Gastrocnemius medialis (tissue), 4 donors: ENCODE data around the gene VSNL1. TPM values are rescaled to one million over a fixed set of nuclear protein-coding genes. Genes with fewer than 3 reads are reported as not detected.

Source experiments
- ATAC-seq, 2 donors: fragments of 150-250 bp; one replicate each; pipeline ENCODE4 v1.9.1; 2016
- DNase-seq, 2 donors: peaks; one replicate each; pipeline ENCODE4 v3.0.0-alpha.2; 2019
- H3K27ac ChIP-seq, 4 donors: fragments of 200-600 bp; sonication (generic); 1 replicate in 1 of 4; 2 replicates in 3 of 4; pipeline ENCODE4 v1.5.1; 2016 to 2018; ENCODE audit warnings: mild to moderate bottlenecking in 2 of 4, moderate library complexity in 1 of 4
- H3K27me3 ChIP-seq, 3 donors: fragments of 200-600 bp; sonication (generic) in 2 of 3; 1 replicate in 1 of 3; 2 replicates in 2 of 3; pipeline versions ENCODE4 v1.5.1 to v1.6.0; 2016 to 2019; ENCODE audit warnings: mild to moderate bottlenecking in 1 of 3, moderate library complexity in 1 of 3
- H3K36me3 ChIP-seq, 2 donors: fragments of 200-600 bp; sonication (generic) in 1 of 2; one replicate each; pipeline ENCODE4 v1.5.1; 2017 to 2018
- H3K4me1 ChIP-seq, 2 donors: fragments of 200-600 bp; sonication (generic) in 1 of 2; one replicate each; pipeline ENCODE4 v1.5.1; 2016 to 2017; ENCODE audit warnings: mild to moderate bottlenecking in 2 of 2
- H3K4me3 ChIP-seq, 4 donors: fragments of 200-600 bp; sonication (generic) in 3 of 4; 1 replicate in 1 of 4; 2 replicates in 3 of 4; pipeline ENCODE4 v1.5.1; 2016 to 2019; ENCODE audit warnings: mild to moderate bottlenecking in 2 of 4
- H3K9me3 ChIP-seq, 3 donors: fragments of 200-600 bp; sonication (generic) in 2 of 3; 1 replicate in 1 of 3; 2 replicates in 2 of 3; pipeline ENCODE4 v1.5.1; 2016 to 2019
- POLR2A ChIP-seq, 2 donors: fragments of 450-650 bp; IDR thresholded peaks; one replicate each; pipeline ENCODE4 v1.6.1; 2017; ENCODE audit warnings: antibody characterized with exemption in 2 of 2, mild to moderate bottlenecking in 2 of 2, moderate library complexity in 2 of 2
- in situ Hi-C, 4 donors: fragments of 200-750 bp; cut with MboI; loops; one replicate each; pipeline versions ENCODE4 v1.15.0 to v1.8.0; 2017; ENCODE audit warnings: low sequenced_read_pairs in 4 of 4
- intact Hi-C: fragments of 100-400 bp; cut with DNase I; formaldehyde crosslinking; loops from one replicate; pipeline ENCODE4 v1.15.1; 2023; ENCODE audit warnings: low total_unique reads
- total RNA-seq, 4 donors: library from RNA; depleted of rRNA; stranded (reverse); fragments of >200 nt; gene quantifications; one replicate each; pipeline versions ENCODE4 v1.1.0 to v1.2.3, GENCODE V29; 2016
- TF ChIP-seq, protein P1 (sequence below), 5 experiments: fragments of 450-650 bp in 3 of 5; fragments of 200-600 bp in 2 of 5; sonication (generic) in 2 of 5; IDR thresholded peaks in 4 of 5; conservative IDR thresholded peaks in 1 of 5; 1 replicate in 4 of 5; 2 replicates in 1 of 5; pipeline ENCODE4 v1.5.1; 2016 to 2019; ENCODE audit warnings: antibody characterized with exemption in 5 of 5, mild to moderate bottlenecking in 3 of 5, moderate library complexity in 3 of 5

The VSNL1 gene
- total RNA-seq, 4 donors from 2014 or later = not detected

DNA sequence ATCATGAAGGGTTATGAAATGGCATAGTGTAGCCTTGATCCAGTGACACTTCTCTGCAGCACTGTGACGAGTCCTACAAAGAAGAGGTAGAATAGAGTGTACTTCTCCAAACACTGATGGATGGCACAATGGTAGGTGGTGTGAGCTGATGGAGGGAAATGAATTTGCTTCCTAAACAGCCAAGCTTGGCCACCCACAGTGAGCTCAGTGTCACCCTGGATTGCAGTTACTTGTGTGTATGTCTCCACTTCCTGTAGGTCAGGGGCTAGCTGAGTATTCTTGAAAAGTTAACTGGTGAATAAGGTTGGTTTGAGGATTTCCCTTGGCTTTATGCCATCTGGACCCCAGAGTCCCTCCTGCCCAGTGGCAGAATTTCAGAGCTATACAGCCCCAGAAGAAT, 75.9 kb downstream of the VSNL1 start:
- TF ChIP-seq, protein P1, sequence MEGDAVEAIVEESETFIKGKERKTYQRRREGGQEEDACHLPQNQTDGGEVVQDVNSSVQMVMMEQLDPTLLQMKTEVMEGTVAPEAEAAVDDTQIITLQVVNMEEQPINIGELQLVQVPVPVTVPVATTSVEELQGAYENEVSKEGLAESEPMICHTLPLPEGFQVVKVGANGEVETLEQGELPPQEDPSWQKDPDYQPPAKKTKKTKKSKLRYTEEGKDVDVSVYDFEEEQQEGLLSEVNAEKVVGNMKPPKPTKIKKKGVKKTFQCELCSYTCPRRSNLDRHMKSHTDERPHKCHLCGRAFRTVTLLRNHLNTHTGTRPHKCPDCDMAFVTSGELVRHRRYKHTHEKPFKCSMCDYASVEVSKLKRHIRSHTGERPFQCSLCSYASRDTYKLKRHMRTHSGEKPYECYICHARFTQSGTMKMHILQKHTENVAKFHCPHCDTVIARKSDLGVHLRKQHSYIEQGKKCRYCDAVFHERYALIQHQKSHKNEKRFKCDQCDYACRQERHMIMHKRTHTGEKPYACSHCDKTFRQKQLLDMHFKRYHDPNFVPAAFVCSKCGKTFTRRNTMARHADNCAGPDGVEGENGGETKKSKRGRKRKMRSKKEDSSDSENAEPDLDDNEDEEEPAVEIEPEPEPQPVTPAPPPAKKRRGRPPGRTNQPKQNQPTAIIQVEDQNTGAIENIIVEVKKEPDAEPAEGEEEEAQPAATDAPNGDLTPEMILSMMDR (IDR thresholded peaks at IDR 0.05 in 4 of 5, conservative IDR thresholded peaks at IDR 0.05 in 1 of 5) = no peak
- TF ChIP-seq POLR2A (IDR thresholded peaks at IDR 0.05) = no peak
- Histone ChIP-seq H3K9me3 (no peaks in the 10 kb centered on the region), H3K27me3 (no peaks in the 10 kb centered on the region), H3K4me1 (no peaks in the 10 kb centered on the region), H3K27ac (no peak overlapping the region), H3K4me3 (no peak overlapping the region), H3K36me3 (no peaks in the 10 kb centered on the region)
- intact Hi-C loops (no loop called here), in situ Hi-C loops (no loop called here)
- DNase-seq = no peak
- no peak for ATAC-seq

DNA sequence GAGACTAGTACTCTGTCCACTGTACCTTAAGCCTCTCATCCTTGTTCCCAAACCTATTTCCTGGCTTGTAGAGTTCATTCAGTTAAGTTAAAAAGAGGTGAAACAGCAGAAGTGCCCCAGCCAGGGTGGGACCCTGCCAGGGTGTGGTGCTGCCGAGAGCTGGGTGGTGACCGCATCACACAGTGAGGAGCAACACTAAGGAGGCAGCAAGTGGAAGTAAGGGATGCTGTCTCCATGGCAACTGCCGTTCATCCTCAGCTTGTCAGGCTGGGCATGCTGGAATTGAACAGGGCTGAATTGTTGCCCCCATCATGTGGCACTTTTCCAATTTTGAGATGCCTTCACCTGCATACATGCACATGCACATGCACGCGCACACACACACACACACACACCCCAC, 77.0 kb downstream of the VSNL1 start:
- DNase-seq (no peak), ATAC-seq (no peak)
- Histone ChIP-seq H3K4me3 (no peak overlapping the region), H3K27me3 (no peaks in the 10 kb centered on the region), H3K4me1 (no peaks in the 10 kb centered on the region), H3K27ac (no peak overlapping the region), H3K36me3 (no peaks in the 10 kb centered on the region), H3K9me3 (no peaks in the 10 kb centered on the region)
- in situ Hi-C loops = no loop called here
- TF ChIP-seq, protein P1 (IDR thresholded peaks at IDR 0.05 in 4 of 5, conservative IDR thresholded peaks at IDR 0.05 in 1 of 5) = no peak
- TF ChIP-seq POLR2A (IDR thresholded peaks at IDR 0.05) = no peak
- intact Hi-C loops = no loop called here

DNA sequence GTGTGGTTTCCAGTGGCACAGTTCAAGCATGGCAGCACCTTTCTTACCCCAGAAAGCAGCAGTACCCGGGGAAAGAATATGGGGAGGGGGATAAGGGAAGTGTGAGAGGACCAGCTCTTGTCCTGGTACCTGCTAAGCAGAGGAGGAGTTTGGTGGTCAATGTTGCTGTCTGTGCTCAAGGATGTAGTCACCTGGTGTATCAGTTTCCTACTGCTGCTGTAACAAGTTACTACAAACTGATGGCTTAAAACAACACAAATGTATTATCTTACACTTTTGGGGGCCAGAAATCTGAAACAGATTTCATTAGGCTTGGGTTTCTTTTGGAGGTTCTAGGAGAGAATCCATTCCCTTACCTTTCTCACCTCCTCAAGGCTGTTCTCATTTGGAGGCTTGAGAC, 77.5 kb downstream of the VSNL1 start:
- in situ Hi-C loops (no loop called here), intact Hi-C loops (no loop called here)
- no peaks in the 10 kb centered on the region for H3K4me1 ChIP-seq
- no peaks in the 10 kb centered on the region for H3K36me3 ChIP-seq
- no peaks in the 10 kb centered on the region for H3K27me3 ChIP-seq
- H3K9me3 ChIP-seq = no peaks in the 10 kb centered on the region
- H3K27ac ChIP-seq = no peak overlapping the region
- H3K4me3 ChIP-seq = no peak overlapping the region
- ATAC-seq (no peak), DNase-seq (no peak)
- no peak for TF ChIP-seq POLR2A (IDR thresholded peaks at IDR 0.05)
- TF ChIP-seq, protein P1 (IDR thresholded peaks at IDR 0.05 in 4 of 5, conservative IDR thresholded peaks at IDR 0.05 in 1 of 5) = no peak

DNA sequence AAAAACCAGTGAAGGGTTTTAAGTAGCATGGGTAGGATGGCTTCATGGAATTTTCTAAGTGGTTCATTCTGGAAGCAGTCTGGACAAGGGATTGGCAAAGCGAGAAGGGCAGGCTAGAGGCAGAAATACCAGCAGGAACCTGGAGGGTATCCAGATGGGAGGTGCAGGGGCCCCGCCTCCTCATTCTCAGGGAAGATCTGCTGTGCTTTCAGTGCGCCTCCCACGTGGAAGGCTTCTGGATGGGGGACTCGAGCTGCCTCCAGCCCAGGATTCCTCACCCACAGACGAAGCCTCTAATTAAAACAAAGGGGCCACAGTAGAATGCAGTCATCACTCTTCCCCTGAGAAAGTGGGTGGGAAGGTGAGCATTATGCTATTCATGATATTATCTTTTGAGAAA, 79.8 kb downstream of the VSNL1 start:
- no peaks in the 10 kb centered on the region for H3K4me1 ChIP-seq
- H3K27ac ChIP-seq = no peak overlapping the region
- H3K36me3 ChIP-seq = no peaks in the 10 kb centered on the region
- TF ChIP-seq POLR2A (IDR thresholded peaks at IDR 0.05) = no peak
- TF ChIP-seq, protein P1 (IDR thresholded peaks at IDR 0.05 in 4 of 5, conservative IDR thresholded peaks at IDR 0.05 in 1 of 5) = no peak
- no peaks in the 10 kb centered on the region for H3K27me3 ChIP-seq
- DNase-seq = no peak
- no peak overlapping the region for H3K4me3 ChIP-seq
- intact Hi-C loops (no loop called here), in situ Hi-C loops (no loop called here)
- H3K9me3 ChIP-seq = no peaks in the 10 kb centered on the region
- ATAC-seq = no peak

DNA sequence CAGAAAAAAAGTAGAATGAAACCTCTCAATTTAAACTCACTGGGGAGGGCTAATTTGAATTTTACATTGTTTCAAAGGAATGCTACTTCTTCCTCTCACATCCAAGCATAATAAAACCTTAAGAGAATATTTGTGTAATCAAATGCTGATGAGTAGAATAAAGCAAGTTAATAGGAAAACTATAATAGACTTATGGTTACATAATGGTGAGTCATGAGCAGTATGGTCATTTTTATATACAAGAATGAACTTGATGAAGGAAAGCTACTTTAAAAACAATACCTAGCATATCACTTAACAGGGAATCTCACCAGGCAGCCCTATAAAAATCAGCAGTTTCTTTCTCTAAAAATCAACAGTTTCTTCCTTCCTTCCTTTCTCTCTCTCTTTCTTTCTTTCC, 80.3 kb downstream of the VSNL1 start:
- TF ChIP-seq, protein P1 (IDR thresholded peaks at IDR 0.05 in 4 of 5, conservative IDR thresholded peaks at IDR 0.05 in 1 of 5) = no peak
- no peak for TF ChIP-seq POLR2A (IDR thresholded peaks at IDR 0.05)
- Histone ChIP-seq H3K9me3 (no peaks in the 10 kb centered on the region), H3K27me3 (no peaks in the 10 kb centered on the region), H3K27ac (no peak overlapping the region), H3K4me3 (no peak overlapping the region), H3K4me1 (no peaks in the 10 kb centered on the region), H3K36me3 (no peaks in the 10 kb centered on the region)
- ATAC-seq (no peak), DNase-seq (no peak)
- in situ Hi-C loops (no loop called here), intact Hi-C loops (no loop called here)
